CD4-positive, alpha-beta T cell (primary cell): ENCODE measurements around the gene APBA2. TPM values are rescaled to one million over a fixed set of nuclear protein-coding genes. Genes with fewer than 3 reads are reported as not detected.
A peak's percentile ranks its signal among the peaks of the same experiment; 100 is the strongest.

Experiments used
- ATAC-seq: fragments of 200-7000 bp; cut with Tn5 transposase; one replicate; pipeline ENCODE4 v1.10.0; 2022; ENCODE audit warnings: mild to moderate bottlenecking; ENCODE audit not compliant: poor library complexity
- CTCF ChIA-PET: fragments of 350-600 bp; sonication (Branson Sonifier 250); formaldehyde crosslinking; loops from one replicate; lab custom pipeline; 2021; ENCODE audit warnings: antibody characterized with exemption, inconsistent platforms; lab: Charles Lee
- POLR2A ChIA-PET: fragments of 350-600 bp; sonication (Branson Sonifier 250); formaldehyde crosslinking; loops from one replicate; lab custom pipeline; 2021; ENCODE audit warnings: antibody characterized with exemption, inconsistent platforms; lab: Charles Lee
- DNase-seq, 14 experiments: peaks; one replicate each; pipeline ENCODE4 v3.0.0-alpha.2; 2013 to 2020; ENCODE audit warnings: mixed read lengths in 2 of 14
- H3K27ac ChIP-seq, 2 donors: one replicate each; pipeline versions ENCODE4 v1.5.1 to v1.7.0; 2013; ENCODE audit warnings: low read length in 2 of 2, low read depth in 1 of 2, mild to moderate bottlenecking in 1 of 2
- H3K27me3 ChIP-seq, 2 experiments: 1 replicate in 1 of 2; 2 replicates in 1 of 2; pipeline versions ENCODE4 v1.6.1 to v1.7.0; 2013; ENCODE audit warnings: low read length in 2 of 2, control low read depth in 1 of 2, mild to moderate bottlenecking in 1 of 2, moderate library complexity in 1 of 2; ENCODE audit not compliant: insufficient read depth in 2 of 2, control insufficient read depth in 1 of 2
- H3K36me3 ChIP-seq: one replicate; pipeline ENCODE4 v1.6.1; 2013; ENCODE audit warnings: low read length, control low read depth; ENCODE audit not compliant: insufficient read depth
- H3K4me1 ChIP-seq: one replicate; pipeline ENCODE4 v1.6.1; 2013; ENCODE audit warnings: low read length, control low read depth; ENCODE audit not compliant: insufficient read depth
- H3K4me3 ChIP-seq: one replicate; pipeline ENCODE4 v1.5.1; 2013; ENCODE audit warnings: mild to moderate bottlenecking, low read length, moderate library complexity
- H3K9me3 ChIP-seq, 2 experiments: 1 replicate in 1 of 2; 2 replicates in 1 of 2; pipeline versions ENCODE4 v1.6.1 to v1.7.0; 2013; ENCODE audit warnings: low read length in 2 of 2, mild to moderate bottlenecking in 2 of 2, control low read depth in 1 of 2, moderate library complexity in 1 of 2; ENCODE audit not compliant: control insufficient read depth in 1 of 2, insufficient read depth in 1 of 2
- H3K27ac Mint-ChIP-seq: one replicate; pipeline ENCODE4 v1.8.0; 2020; ENCODE audit warnings: mixed read lengths
- H3K27me3 Mint-ChIP-seq: one replicate; pipeline ENCODE4 v1.8.0; 2021; ENCODE audit warnings: mixed read lengths
- H3K36me3 Mint-ChIP-seq: one replicate; pipeline ENCODE4 v1.8.0; 2021; ENCODE audit warnings: low read depth, mixed read lengths
- H3K4me1 Mint-ChIP-seq: one replicate; pipeline ENCODE4 v1.8.0; 2021; ENCODE audit warnings: low read depth, mixed read lengths
- H3K4me3 Mint-ChIP-seq: one replicate; pipeline ENCODE4 v1.8.0; 2020; ENCODE audit warnings: mild to moderate bottlenecking, mixed read lengths
- H3K9me3 Mint-ChIP-seq: one replicate; pipeline ENCODE4 v1.8.0; 2020; ENCODE audit warnings: mixed read lengths
- CTCF ChIP-seq: fragments of 200-600 bp; IDR thresholded peaks from one replicate; pipeline ENCODE4 v1.8.0; 2022; ENCODE audit warnings: antibody characterized with exemption, mild to moderate bottlenecking
- intact Hi-C, 2 experiments: fragments of 100-400 bp; cut with DNase I in 1 of 2; cut with micrococcal nuclease in 1 of 2; formaldehyde crosslinking; loops; one replicate each; pipeline versions ENCODE4 v1.15.1 to v1.9.0; 2023 to 2025; cut with DNase I, micrococcal nuclease
- total RNA-seq, 174 experiments: library from RNA in 2 of 174; stranded (reverse) in 2 of 174; gene quantifications; one replicate each; pipeline ENCODE4 v1.2.3 and lab custom pipeline; 2021 to 2026

The APBA2 gene
- total RNA-seq, 2 experiments from 2014 or later, result 123 to 126 TPM

GRCh38 chr15:29074045-29074444 is 188.3 kb downstream of the APBA2 start:
- DNase-seq (no peak), ATAC-seq (no peak)
- intact Hi-C loops, result no loop called here
- H3K4me3 Mint-ChIP-seq, result no peak overlapping the region
- Histone ChIP-seq H3K27ac (no peak overlapping the region), H3K27me3 (no peaks in the 10 kb centered on the region), H3K4me1 (no peaks in the 10 kb centered on the region), H3K36me3 (peaks cover 24% of the 10 kb centered on the region), H3K4me3 (no peak overlapping the region), H3K9me3 (peaks cover 0 to 5% of the 10 kb centered on the region in 2 experiments)
- no peaks in the 10 kb centered on the region for H3K27me3 Mint-ChIP-seq
- ChIA-PET CTCF (no interaction called here), POLR2A (no interaction called here)
- peaks cover 8% of the 10 kb centered on the region for H3K4me1 Mint-ChIP-seq
- H3K9me3 Mint-ChIP-seq, result no peaks in the 10 kb centered on the region
- no peak for TF ChIP-seq CTCF
- peak overlapping the region; percentile 37 for H3K27ac Mint-ChIP-seq
- H3K36me3 Mint-ChIP-seq, result peaks cover 77% of the 10 kb centered on the region

- Histone ChIP-seq H3K27me3 (no peaks in the 10 kb centered on the region), H3K9me3 (no peaks in the 10 kb centered on the region), H3K36me3 (peaks cover 32% of the 10 kb centered on the region), H3K4me1 (no peaks in the 10 kb centered on the region), H3K4me3 (no peak overlapping the region), H3K27ac (no peak overlapping the region)
- no peaks in the 10 kb centered on the region for H3K9me3 Mint-ChIP-seq
- H3K27me3 Mint-ChIP-seq, result no peaks in the 10 kb centered on the region
- H3K4me1 Mint-ChIP-seq, result no peaks in the 10 kb centered on the region
- DNase-seq, result no peak
- H3K27ac Mint-ChIP-seq, result no peak overlapping the region
- TF ChIP-seq CTCF, result no peak
- ATAC-seq, result no peak
- CTCF ChIA-PET, result no interaction called here
- intact Hi-C loops, result no loop called here
- no peak overlapping the region for H3K4me3 Mint-ChIP-seq
- H3K36me3 Mint-ChIP-seq, result peaks cover 75% of the 10 kb centered on the region
- POLR2A ChIA-PET, result no interaction called here
Observed at GRCh38 chr15:29078541-29078940, 192.8 kb downstream of the APBA2 start.

- Mint-ChIP-seq H3K27me3 (no peaks in the 10 kb centered on the region), H3K9me3 (no peaks in the 10 kb centered on the region), H3K4me3 (no peak overlapping the region), H3K27ac (no peak overlapping the region), H3K4me1 (no peaks in the 10 kb centered on the region), H3K36me3 (peaks cover 75% of the 10 kb centered on the region)
- Histone ChIP-seq H3K4me3 (no peak overlapping the region), H3K9me3 (no peaks in the 10 kb centered on the region), H3K36me3 (peaks cover 30% of the 10 kb centered on the region), H3K27me3 (no peaks in the 10 kb centered on the region), H3K4me1 (no peaks in the 10 kb centered on the region), H3K27ac (no peak overlapping the region)
- DNase-seq (no peak), ATAC-seq (no peak)
- ChIA-PET CTCF (no interaction called here), POLR2A (no interaction called here)
- TF ChIP-seq CTCF, result no peak
- intact Hi-C loops, result no loop called here
Observed at GRCh38 chr15:29079479-29079878, 193.7 kb downstream of the APBA2 start.
